ENCODE results near the gene GALNT14. TPM values are rescaled to one million over a fixed set of nuclear protein-coding genes. Genes with fewer than 3 reads are reported as not detected.

Gene GALNT14
- total RNA-seq, 2 experiments from 2014 or later, result not detected

GRCh38 chr2:31038385-31038784, 99.9 kb downstream of the GALNT14 start:
- Mint-ChIP-seq H3K4me1 (ENCODE audit: low read depth) (no peaks in the 10 kb centered on the region), H3K36me3 (ENCODE audit: low read depth) (no peaks in the 10 kb centered on the region), H3K27ac (no peak overlapping the region), H3K4me3 (no peak overlapping the region), H3K9me3 (ENCODE audit: insufficient read depth) (peaks cover 12% of the 10 kb centered on the region), H3K27me3 (ENCODE audit: low read depth) (no peaks in the 10 kb centered on the region)
- ChIA-PET CTCF (no interaction called here), POLR2A (interaction anchor here (1.0 kb wide), 1 partner anchor 13 kb away, joined by 3 read pairs; no protein-coding TSS in a partner anchor)
- DNase-seq (no peak), ATAC-seq (no peak)

GRCh38 chr2:31037058-31037457, 101.2 kb downstream of the GALNT14 start:
- Mint-ChIP-seq H3K27ac (no peak overlapping the region), H3K9me3 (ENCODE audit: insufficient read depth) (peaks cover 12% of the 10 kb centered on the region), H3K4me3 (no peak overlapping the region), H3K36me3 (ENCODE audit: low read depth) (no peaks in the 10 kb centered on the region), H3K27me3 (ENCODE audit: low read depth) (no peaks in the 10 kb centered on the region), H3K4me1 (ENCODE audit: low read depth) (no peaks in the 10 kb centered on the region)
- DNase-seq, result no peak
- ATAC-seq, result no peak
- POLR2A ChIA-PET, result no interaction called here
- CTCF ChIA-PET, result no interaction called here

DNA sequence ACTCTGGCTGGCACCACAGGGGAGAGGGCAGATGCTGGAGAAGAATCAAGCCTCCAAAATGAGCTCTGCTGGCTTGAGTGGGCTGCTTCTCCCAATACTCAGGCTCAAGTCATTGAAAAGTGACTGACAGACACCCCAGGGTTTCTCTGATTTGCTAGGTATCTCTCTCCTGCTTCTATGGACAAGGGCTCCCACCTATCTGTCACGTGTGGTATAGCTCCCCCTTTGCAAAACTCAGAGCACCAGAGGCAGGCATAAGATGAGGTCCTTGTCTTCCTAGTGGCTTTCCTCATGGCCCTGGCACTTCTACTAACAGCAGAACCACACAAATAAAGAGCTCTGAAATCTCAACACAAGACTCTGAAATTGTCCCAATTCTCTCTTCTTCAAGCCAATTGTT, 105.2 kb downstream of the GALNT14 start:
- ChIA-PET POLR2A (no interaction called here), CTCF (interaction anchor here (1.1 kb wide), 1 partner anchor 321 kb away, joined by 5 read pairs; no protein-coding TSS in a partner anchor)
- Mint-ChIP-seq H3K36me3 (ENCODE audit: low read depth) (no peaks in the 10 kb centered on the region), H3K4me1 (ENCODE audit: low read depth) (no peaks in the 10 kb centered on the region), H3K27ac (no peak overlapping the region), H3K9me3 (ENCODE audit: insufficient read depth) (peaks cover 12% of the 10 kb centered on the region), H3K27me3 (ENCODE audit: low read depth) (no peaks in the 10 kb centered on the region), H3K4me3 (no peak overlapping the region)
- no peak for DNase-seq
- no peak for ATAC-seq

DNA sequence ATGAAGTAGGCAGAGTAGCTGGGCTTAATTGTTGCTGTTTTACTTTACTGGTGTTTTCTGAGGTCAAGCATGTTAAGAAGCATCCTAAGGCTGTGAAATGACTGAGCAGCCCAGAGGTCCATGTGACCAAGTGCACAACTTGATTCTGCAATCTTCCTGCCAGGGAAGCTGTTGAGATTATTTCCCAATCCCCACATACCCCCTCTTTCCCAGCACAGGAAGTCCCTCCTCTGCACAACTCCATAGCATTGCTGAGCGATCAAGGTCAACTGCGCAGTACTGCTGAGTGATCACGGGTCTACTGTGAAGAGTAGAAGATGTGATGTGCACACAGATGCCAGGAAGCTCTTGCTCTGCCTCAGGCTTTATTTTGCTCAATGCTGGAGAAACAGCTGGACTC, 105.8 kb downstream of the GALNT14 start:
- no peaks in the 10 kb centered on the region for H3K27me3 Mint-ChIP-seq (ENCODE audit: low read depth)
- H3K27ac Mint-ChIP-seq, result no peak overlapping the region
- ATAC-seq (no peak), DNase-seq (no peak)
- peaks cover 12% of the 10 kb centered on the region for H3K9me3 Mint-ChIP-seq (ENCODE audit: insufficient read depth)
- ChIA-PET POLR2A (no interaction called here), CTCF (interaction anchor here (1.1 kb wide), 1 partner anchor 321 kb away, joined by 5 read pairs; no protein-coding TSS in a partner anchor)
- H3K4me3 Mint-ChIP-seq, result no peak overlapping the region
- H3K36me3 Mint-ChIP-seq (ENCODE audit: low read depth), result no peaks in the 10 kb centered on the region
- no peaks in the 10 kb centered on the region for H3K4me1 Mint-ChIP-seq (ENCODE audit: low read depth)

- ATAC-seq, result no peak
- Mint-ChIP-seq H3K27ac (no peak overlapping the region), H3K9me3 (ENCODE audit: insufficient read depth) (peaks cover 3% of the 10 kb centered on the region), H3K36me3 (ENCODE audit: low read depth) (no peaks in the 10 kb centered on the region), H3K27me3 (ENCODE audit: low read depth) (no peaks in the 10 kb centered on the region), H3K4me1 (ENCODE audit: low read depth) (no peaks in the 10 kb centered on the region), H3K4me3 (no peak overlapping the region)
- ChIA-PET POLR2A (no interaction called here), CTCF (no interaction called here)
- DNase-seq, result no peak
Observed at GRCh38 chr2:31031132-31031706, 107.0 kb downstream of the GALNT14 start.

DNA sequence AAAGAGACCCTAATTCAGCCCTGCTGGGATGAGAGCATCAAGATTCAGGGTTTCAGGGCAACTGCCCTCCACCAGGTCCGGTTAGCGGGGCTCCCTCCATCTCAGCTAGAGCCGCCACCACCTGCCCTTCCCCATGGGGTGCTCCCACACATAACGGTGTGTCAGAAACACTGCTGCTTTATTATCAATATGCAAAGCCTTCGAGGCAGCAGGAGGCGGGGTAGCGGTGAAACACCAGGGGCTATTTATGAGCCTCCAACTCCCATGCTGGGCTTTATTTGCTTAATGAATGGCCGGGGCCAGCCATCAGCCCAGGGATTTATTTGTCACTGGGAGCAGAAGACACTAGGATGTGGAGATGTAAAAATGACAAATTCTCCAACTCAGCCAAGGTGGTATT, 109.8 kb downstream of the GALNT14 start:
- ChIA-PET POLR2A (no interaction called here), CTCF (no interaction called here)
- Mint-ChIP-seq H3K4me1 (ENCODE audit: low read depth) (no peaks in the 10 kb centered on the region), H3K9me3 (ENCODE audit: insufficient read depth) (no peaks in the 10 kb centered on the region), H3K36me3 (ENCODE audit: low read depth) (no peaks in the 10 kb centered on the region), H3K4me3 (no peak overlapping the region), H3K27ac (no peak overlapping the region), H3K27me3 (ENCODE audit: low read depth) (no peaks in the 10 kb centered on the region)
- ATAC-seq (no peak), DNase-seq (no peak)

DNA sequence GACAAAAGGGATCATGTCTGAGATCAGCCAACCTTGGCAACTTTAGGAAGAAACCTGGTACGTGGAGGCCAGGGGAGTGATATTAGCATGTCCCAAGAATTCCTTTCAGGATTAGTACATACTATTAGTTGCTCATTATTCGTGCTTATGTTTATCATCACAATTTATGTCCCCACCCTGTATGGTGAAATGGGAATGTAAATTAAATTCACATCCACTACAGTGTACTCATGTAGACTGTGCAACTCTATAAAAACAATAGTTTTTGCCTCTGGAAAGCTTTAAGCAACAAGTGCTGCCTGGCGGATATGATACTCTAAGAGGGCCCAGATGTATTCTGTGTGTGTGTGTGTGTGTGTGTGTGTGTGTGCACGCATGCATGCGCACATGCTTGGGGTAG, 110.7 kb downstream of the GALNT14 start:
- H3K27ac Mint-ChIP-seq, result no peak overlapping the region
- H3K4me1 Mint-ChIP-seq (ENCODE audit: low read depth), result no peaks in the 10 kb centered on the region
- H3K9me3 Mint-ChIP-seq (ENCODE audit: insufficient read depth), result no peaks in the 10 kb centered on the region
- H3K27me3 Mint-ChIP-seq (ENCODE audit: low read depth), result no peaks in the 10 kb centered on the region
- ChIA-PET CTCF (no interaction called here), POLR2A (no interaction called here)
- no peak for DNase-seq
- H3K4me3 Mint-ChIP-seq, result no peak overlapping the region
- no peaks in the 10 kb centered on the region for H3K36me3 Mint-ChIP-seq (ENCODE audit: low read depth)
- no peak for ATAC-seq

DNA sequence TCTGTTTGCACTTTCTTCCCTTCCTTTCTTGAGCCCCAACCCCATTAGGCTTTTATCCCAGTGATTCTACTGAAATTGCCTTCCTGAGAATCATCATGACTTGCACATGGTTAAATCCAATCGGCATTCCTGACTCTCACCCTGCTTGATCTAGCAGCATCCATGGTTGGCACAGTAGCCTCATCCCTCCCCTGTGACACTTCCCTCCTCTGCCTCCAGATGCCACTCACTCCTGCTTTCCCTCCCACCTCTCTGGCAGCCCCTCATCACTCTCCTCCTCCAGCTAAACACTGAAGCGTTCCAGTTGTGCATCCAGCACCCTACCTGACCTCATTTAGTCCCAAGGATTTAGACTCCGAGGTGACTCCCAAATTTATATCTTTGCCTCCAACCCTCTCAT, 114.7 kb downstream of the GALNT14 start:
- H3K4me3 Mint-ChIP-seq, result no peak overlapping the region
- no peaks in the 10 kb centered on the region for H3K36me3 Mint-ChIP-seq (ENCODE audit: low read depth)
- no peaks in the 10 kb centered on the region for H3K9me3 Mint-ChIP-seq (ENCODE audit: insufficient read depth)
- no peaks in the 10 kb centered on the region for H3K4me1 Mint-ChIP-seq (ENCODE audit: low read depth)
- no peaks in the 10 kb centered on the region for H3K27me3 Mint-ChIP-seq (ENCODE audit: low read depth)
- ChIA-PET CTCF (no interaction called here), POLR2A (no interaction called here)
- no peak for DNase-seq
- no peak overlapping the region for H3K27ac Mint-ChIP-seq
- ATAC-seq, result no peak

DNA sequence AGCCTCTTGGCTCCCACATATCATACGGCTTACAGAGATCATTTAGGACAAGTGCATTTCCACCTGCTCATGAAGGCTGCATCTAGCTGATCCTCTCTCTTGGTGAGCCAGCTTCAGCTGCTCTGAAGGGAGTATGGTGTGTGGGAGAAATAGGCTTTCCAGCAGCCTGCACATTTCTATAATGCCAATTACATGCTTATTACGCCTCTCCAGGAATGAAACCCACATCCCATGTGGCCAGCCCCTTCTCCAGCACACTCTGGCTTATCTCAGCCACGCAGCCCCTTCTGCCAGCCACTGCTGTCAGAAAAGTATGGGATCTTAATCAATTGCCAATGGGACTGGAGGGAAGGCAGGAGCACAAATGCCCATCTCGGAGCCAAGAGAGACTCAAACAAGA, 117.5 kb downstream of the GALNT14 start:
- Mint-ChIP-seq H3K9me3 (ENCODE audit: insufficient read depth) (no peaks in the 10 kb centered on the region), H3K27me3 (ENCODE audit: low read depth) (no peaks in the 10 kb centered on the region), H3K4me1 (ENCODE audit: low read depth) (no peaks in the 10 kb centered on the region), H3K4me3 (no peak overlapping the region), H3K36me3 (ENCODE audit: low read depth) (no peaks in the 10 kb centered on the region), H3K27ac (no peak overlapping the region)
- CTCF ChIA-PET, result no interaction called here
- POLR2A ChIA-PET, result no interaction called here
- ATAC-seq (no peak), DNase-seq (no peak)

- no peaks in the 10 kb centered on the region for H3K9me3 Mint-ChIP-seq (ENCODE audit: insufficient read depth)
- ATAC-seq, result no peak
- ChIA-PET CTCF (no interaction called here), POLR2A (no interaction called here)
- H3K27ac Mint-ChIP-seq, result no peak overlapping the region
- no peak for DNase-seq
- peaks cover 3% of the 10 kb centered on the region for H3K27me3 Mint-ChIP-seq (ENCODE audit: low read depth)
- no peak overlapping the region for H3K4me3 Mint-ChIP-seq
- no peaks in the 10 kb centered on the region for H3K36me3 Mint-ChIP-seq (ENCODE audit: low read depth)
- H3K4me1 Mint-ChIP-seq (ENCODE audit: low read depth), result no peaks in the 10 kb centered on the region
Observed at GRCh38 chr2:31018280-31018679, 120.0 kb downstream of the GALNT14 start.

DNA sequence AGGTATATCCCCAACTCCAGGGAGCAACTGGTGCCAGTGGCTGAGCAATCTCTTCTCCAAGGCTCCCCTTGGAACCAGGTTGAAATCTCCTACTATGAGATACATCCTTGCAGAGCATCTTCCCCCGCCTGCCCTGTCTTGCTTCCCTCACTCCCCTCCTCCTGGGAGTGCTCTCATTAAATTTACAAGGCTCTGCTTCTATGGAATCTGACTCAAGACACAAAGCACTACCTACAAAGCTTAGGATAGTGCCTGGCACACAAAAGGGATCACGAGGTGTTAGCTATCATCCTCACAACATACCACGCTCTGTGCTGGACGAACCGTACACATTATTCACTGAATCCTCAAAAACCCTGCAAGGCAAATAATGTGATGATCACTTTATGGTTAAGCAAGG, 121.6 kb downstream of the GALNT14 start:
- POLR2A ChIA-PET, result no interaction called here
- no peak overlapping the region for H3K4me3 Mint-ChIP-seq
- DNase-seq (no peak), ATAC-seq (no peak)
- no peaks in the 10 kb centered on the region for H3K36me3 Mint-ChIP-seq (ENCODE audit: low read depth)
- CTCF ChIA-PET, result no interaction called here
- no peak overlapping the region for H3K27ac Mint-ChIP-seq
- peaks cover 6% of the 10 kb centered on the region for H3K27me3 Mint-ChIP-seq (ENCODE audit: low read depth)
- no peaks in the 10 kb centered on the region for H3K9me3 Mint-ChIP-seq (ENCODE audit: insufficient read depth)
- no peaks in the 10 kb centered on the region for H3K4me1 Mint-ChIP-seq (ENCODE audit: low read depth)

DNA sequence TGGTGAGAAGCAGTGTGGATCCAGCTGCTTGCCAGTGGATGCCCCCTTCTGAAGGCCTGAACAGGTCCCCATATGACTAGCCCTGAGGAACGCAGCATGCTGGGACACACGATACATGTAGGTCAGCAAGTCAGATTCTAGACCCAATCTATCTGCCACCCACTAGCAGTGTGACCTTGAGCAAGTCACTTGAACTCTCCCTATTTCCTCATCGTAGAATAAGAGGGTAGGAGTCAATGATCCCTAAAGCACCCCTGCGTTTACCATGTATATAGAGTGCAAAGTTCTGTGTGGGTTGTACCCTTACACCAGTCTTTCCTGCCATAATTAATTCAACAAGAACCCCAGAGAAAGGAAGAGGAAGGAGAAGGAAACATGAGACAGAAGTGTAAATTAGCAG, 123.7 kb downstream of the GALNT14 start:
- no peaks in the 10 kb centered on the region for H3K36me3 Mint-ChIP-seq (ENCODE audit: low read depth)
- no peaks in the 10 kb centered on the region for H3K9me3 Mint-ChIP-seq (ENCODE audit: insufficient read depth)
- ChIA-PET POLR2A (no interaction called here), CTCF (no interaction called here)
- no peak overlapping the region for H3K4me3 Mint-ChIP-seq
- ATAC-seq (no peak), DNase-seq (no peak)
- no peaks in the 10 kb centered on the region for H3K4me1 Mint-ChIP-seq (ENCODE audit: low read depth)
- peaks cover 10% of the 10 kb centered on the region for H3K27me3 Mint-ChIP-seq (ENCODE audit: low read depth)
- no peak overlapping the region for H3K27ac Mint-ChIP-seq

DNA sequence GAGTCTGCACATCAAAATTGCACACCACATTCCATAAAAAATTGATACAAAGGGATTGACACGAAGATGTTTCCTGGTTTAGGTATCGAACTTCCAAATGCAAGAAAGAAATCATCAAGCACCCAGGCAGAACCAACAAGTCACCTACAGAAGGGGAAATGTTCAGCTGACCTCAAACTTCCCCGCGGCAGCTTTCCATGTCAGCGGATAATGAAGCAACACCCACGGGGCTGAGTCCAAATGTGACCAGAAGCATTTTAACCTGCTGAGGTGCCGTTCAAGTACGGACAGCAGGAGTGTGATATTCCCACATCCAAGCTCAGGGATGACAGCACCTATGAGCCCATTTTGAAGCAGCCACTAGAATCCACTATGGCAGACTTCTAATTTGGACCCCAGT, 124.9 kb downstream of the GALNT14 start:
- Mint-ChIP-seq H3K4me1 (ENCODE audit: low read depth) (no peaks in the 10 kb centered on the region), H3K27me3 (ENCODE audit: low read depth) (peaks cover 10% of the 10 kb centered on the region), H3K9me3 (ENCODE audit: insufficient read depth) (no peaks in the 10 kb centered on the region), H3K4me3 (no peak overlapping the region), H3K36me3 (ENCODE audit: low read depth) (no peaks in the 10 kb centered on the region), H3K27ac (no peak overlapping the region)
- DNase-seq (no peak), ATAC-seq (no peak)
- ChIA-PET CTCF (interaction anchor here (1.1 kb wide), 1 partner anchor 18 kb away, joined by 3 read pairs; no protein-coding TSS in a partner anchor), POLR2A (no interaction called here)
